GM18498 (cell line): ENCODE results near the gene TAMM41.
"Not testable (repeated sequence)": the region's sequence is repeated elsewhere in the genome, so short reads cannot be mapped to it uniquely, and the experiment has no call there.

Experiments used
- ATAC-seq: cut with Tn5 transposase; IDR thresholded peaks from one replicate; pipeline ENCODE4 v1.9.1; 2021; ENCODE audit warnings: mild to moderate bottlenecking, moderate library complexity; ENCODE audit not compliant: unreplicated experiment

TAMM41 gene

GRCh38 chr3:11818033-11818432 lies 28.7 kb downstream of the TAMM41 start:
- ATAC-seq: no peak

DNA sequence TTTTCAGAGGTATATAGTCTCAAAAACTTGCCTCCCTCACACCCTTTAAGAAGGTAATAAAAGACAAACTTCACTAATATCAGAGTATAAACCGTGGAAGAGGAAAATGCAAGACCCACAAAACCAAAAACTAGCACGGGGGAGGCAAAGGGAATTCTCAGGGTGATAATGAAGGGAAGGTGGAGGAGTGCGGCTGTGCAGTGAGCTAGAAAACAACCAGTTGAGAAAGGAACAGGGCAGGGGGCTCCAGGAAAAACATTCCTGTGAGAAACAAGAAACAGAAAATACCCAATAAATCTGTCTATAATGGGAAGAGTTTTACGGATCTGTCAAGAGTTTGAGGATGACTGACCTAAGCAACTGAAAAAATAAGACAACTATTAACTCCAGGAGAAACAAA lies 31.6 kb downstream of the TAMM41 start:
- no peak for ATAC-seq

GRCh38 chr3:11814663-11815062 lies 32.0 kb downstream of the TAMM41 start:
- ATAC-seq: no peak

GRCh38 chr3:11810276-11810675 lies 36.4 kb downstream of the TAMM41 start:
- ATAC-seq: no peak

- ATAC-seq: no peak
Measured at GRCh38 chr3:11808231-11808630, 38.5 kb downstream of the TAMM41 start.

DNA sequence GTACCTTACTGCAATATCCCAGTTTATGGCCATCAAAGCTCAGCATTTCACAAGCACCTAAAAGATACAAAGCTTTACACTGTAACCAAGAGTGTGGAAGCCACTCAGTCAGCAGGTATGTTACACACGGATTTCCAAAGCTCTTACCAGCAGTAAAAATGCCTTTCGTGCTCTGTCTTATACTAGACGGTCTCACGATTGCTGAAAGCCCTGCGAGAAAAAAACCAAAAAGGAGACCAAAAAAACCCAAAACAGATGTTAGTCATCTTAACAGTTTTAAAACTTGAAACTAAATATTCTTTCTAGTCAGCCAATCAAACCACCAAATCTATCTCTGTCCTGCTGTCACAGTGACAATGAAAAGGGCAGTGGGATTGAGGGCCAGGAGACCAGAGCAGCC lies 39.0 kb downstream of the TAMM41 start:
- ATAC-seq: no peak

DNA sequence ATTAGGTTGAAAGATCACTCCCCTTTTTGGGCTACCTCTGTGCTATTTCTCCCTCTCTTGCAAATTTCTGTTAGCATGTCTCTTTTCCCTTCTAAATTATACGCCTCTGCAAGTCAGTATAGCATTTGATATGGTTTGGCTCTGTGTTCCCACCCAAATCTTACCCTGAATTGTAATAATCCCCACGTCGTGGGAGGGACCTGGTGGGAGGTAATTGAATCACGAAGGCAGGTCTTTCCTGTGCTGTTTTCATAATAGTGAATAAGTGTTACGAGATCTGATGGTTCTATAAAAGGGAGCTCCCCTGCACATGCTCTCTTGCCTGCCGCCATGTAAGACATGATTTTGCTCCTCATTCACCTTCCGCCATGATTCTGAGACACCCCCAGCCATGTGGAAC lies 41.0 kb downstream of the TAMM41 start:
- ATAC-seq: no peak

DNA sequence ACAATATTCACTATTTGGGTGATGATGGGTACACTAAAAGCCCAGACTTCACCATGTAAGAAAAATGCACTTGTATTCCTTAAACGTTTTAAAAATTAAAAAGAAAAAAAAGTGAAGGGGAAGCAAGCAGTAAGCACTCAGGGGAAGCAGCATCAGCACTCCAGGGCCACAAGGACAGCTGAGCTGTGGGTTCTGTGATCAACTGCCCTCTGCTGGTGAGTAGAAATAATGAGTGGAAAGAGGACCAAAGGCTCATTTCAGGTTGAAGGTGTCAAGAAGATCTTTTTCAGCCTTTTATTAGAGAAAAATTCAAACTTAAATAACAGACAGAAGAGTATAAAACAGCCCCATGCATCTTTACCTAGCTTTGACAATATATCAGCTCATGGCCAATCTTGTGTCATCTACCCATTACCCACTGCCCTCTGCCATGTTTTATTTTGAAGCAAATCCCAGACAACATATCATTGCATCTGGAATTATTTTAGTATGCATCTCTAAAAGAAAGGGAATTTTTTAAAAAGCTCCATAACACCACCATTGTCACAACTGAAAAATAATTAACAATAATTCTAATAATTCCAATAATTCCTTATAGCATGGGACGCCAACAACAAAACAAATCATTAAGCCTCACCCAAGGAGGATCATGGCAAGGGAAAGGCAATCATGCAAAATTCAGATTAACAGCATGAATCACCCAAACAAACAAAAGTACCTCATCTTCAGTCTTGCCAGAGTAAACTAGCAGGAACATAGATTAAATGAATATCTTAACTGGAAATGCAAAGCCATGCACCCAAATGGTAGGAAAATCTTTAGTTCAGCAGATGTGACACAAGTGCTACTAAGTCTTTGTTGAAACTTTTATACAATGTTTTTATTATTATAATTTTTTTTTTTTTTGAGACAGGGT lies 42.5 kb downstream of the TAMM41 start:
- ATAC-seq: peak; percentile 73

- ATAC-seq: no peak
Measured at GRCh38 chr3:11799791-11800190, 46.9 kb downstream of the TAMM41 start.

DNA sequence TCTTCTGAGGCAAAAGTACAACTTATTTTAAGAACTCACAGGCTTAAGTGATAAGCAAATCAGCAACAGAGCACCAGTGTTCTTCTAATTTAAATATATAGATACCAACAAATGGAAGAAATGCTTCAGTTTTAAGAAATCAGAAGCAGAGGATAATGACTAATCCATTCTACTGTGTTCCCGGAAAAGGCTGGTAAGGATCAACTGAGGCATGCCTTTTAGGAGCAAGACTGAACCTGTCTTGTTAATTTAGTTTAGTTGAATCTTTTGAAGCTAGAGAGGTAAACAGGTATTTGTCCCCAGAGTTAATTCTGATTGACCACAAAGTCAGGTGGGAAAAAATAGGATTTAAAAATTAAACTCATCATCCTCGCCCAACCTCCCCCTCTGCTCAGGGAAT lies 51.8 kb downstream of the TAMM41 start:
- no peak for ATAC-seq

DNA sequence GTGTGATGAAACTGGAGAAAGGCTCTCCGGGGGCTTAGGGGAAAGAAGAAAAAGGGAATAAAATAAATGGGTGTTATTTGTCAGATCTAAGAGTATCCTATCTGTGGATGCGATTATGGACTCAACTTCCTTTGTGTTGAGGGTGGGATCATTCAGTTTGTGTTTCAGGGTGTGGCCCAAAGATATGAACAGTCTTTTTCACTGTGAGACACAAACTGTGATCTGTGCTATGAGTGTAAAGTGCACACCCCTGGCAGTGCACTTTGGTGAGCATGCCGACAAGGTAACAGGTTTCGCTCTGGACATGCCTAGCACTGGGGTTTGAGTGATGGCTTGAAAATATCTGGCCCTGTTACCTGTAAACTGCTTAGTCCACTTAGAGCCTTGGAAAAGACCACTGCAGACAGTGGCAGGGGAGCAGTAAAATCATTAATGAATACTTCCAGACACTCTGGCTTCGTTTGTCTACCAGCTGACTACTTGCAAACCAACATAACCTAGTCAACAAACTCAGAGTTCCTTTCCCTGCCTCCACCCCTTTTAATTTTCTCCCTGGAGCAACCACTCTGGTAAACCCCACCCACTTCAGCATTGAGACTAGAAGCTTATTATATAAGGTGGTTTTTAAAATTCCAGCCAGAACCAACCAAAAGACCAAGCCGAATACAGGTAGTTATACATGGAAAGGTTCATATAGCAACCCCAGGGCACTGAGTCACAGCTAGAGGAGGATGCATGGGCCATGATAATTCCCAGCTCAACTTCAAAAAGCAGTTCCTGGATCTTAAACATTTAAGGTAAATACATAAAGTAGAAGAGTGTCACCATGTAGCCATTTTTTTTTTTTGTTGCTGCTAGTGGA lies 55.1 kb downstream of the TAMM41 start:
- no peak for ATAC-seq

DNA sequence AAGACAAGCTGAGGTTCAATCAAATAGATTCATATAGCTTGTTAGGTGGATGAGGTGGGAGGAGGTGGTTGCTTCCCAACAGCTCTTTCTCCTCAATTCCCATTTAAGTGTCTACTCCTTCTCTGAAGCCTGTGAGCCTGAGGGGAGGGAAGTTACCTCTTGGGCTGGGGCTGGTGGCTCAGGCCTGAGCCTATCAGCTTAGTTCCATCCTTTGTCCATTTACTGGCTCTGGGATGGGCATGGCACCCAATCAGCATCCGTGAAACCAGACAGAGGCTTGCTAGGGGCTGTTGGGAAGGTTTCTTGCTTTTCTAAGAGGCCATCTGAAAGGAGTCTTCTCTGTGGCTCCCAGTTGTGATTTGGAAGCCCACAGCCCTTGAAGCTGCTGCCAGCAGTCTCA lies 57.3 kb downstream of the TAMM41 start:
- no peak for ATAC-seq

- no peak for ATAC-seq
Measured at GRCh38 chr3:11784971-11785377, 61.7 kb downstream of the TAMM41 start.

DNA sequence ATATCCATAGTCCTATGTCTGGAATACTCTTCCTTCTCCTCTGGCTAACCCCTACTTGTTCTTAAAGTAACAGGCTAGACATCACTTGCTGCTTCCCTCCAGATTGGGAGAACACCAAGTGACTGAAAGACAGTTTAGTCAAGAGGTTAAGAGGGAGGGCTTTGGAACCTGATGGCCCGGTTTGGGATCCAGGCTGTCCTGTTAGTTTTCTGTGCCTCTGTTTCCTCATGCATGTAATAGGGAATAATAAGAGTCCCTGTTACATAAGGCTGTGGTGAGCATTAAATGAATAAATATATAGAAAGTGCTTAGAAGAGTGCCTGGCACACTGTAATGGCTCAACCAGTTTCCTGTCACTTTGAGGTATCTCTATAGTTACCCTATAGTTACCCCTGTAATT lies 66.3 kb downstream of the TAMM41 start:
- no peak for ATAC-seq

GRCh38 chr3:11779626-11780025 lies 67.1 kb downstream of the TAMM41 start:
- no peak for ATAC-seq

DNA sequence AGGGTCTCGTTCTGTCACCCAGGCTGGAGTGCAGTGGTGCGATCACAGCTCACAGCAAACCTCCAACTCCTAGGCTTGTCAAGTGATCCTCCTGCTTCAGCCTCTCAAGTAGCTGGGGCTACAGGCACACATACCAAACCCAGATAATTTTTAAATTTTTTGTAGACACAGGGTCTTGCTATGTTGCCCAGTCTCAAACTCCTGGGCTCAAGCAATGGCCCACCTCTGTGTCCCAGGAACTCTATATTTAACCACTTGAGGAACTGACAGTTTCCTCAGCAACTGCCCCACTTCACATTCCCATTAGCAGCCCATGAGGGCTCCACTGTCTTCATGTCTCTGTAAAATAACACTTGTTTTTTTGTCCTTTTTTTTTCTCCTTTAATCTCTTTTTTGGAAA lies 68.4 kb downstream of the TAMM41 start:
- ATAC-seq: no peak

GRCh38 chr3:11776346-11776745 lies 70.3 kb downstream of the TAMM41 start:
- no peak for ATAC-seq

DNA sequence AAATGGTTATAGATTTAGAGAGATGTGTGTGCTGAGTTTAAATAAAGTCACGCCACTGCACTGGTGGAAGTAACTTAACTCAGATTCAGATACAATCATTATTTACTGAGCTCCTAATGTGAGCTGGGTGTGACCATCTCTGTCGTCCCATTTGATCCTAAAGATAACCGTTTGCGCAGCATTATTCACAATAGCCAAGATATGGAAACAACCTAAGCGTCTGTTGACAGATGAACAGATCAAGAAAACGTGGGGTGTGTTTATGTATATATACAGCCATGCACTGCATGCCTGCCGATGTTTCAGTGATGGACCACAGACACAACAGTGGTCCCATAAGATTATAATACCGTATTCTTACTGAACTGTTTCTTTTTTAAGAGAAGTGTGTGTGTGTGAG lies 71.2 kb downstream of the TAMM41 start:
- ATAC-seq: no peak

DNA sequence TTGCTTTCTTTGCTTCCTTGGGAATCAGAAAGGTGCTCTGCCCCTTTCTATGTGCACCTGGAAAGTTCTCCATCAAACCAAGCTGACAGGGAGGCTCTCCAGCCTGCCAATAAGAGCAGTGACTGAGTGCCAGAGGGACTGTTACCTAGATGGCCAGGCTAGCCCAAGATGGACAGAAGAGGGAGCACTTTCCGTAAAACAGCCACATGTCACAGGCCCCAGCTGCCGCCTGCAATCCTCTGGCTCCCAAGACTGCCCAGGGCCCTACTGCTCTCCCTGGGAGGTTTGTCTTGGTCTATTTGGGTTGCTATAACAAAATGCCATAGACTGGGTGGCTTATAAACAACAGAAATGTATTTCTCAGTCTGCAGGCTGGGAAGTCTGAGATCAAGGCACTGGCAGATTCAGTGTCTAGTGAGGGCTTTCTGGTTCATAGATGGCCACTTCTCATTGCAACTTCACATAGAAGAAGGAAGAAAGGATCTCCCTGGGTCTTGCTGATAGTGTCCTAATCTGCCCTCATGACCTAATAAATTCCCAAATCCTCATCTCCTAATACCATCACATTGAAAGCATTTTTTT lies 72.3 kb downstream of the TAMM41 start:
- ATAC-seq: no peak

GRCh38 chr3:11771931-11772330 lies 74.8 kb downstream of the TAMM41 start:
- not testable (repeated sequence) for ATAC-seq
